GM12874 (cell line): ENCODE results near the gene GPR107.

Experiments used
- CTCF ChIP-seq: IDR thresholded peaks from 2 replicates; pipeline ENCODE4 v1.5.1; 2011; ENCODE audit warnings: low read depth, mild to moderate bottlenecking, control low read depth, low read length, moderate library complexity; ENCODE audit not compliant: insufficient read depth

The GPR107 gene

GRCh38 chr9:130142641-130143040 lies 88.9 kb downstream of the GPR107 start:
- no peak for TF ChIP-seq CTCF

DNA sequence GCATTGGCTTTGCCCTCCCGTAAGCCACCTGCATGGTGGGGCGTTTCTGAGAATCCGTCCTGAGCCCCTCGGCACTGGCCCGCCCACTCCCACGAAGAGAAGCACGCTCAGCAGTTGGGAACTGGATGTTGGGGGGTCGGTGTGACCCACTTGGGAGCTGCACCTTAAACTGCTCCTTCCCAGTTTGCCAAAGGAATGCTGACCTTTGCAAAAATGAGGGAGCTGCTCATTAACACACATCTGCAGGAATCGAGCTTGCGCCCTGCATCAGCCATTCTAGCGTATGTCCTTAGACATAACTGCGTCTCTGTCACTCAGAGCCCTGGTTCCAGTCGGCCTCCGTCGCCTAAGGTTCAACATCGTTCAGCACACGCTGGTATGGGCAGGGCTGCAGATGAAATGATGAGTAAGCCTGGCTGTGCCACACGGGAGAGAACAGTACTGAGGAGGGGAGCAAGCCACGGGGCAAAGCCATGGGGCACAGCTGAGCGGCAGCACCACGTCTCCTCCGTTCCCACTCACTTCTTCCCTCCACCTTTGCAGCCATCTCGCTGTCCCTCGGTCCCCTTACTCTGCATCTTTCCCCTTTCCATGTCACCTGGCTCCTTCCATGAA lies 89.7 kb downstream of the GPR107 start:
- TF ChIP-seq CTCF = no peak

- no peak for TF ChIP-seq CTCF
Measured at GRCh38 chr9:130143958-130144366, 90.3 kb downstream of the GPR107 start.

DNA sequence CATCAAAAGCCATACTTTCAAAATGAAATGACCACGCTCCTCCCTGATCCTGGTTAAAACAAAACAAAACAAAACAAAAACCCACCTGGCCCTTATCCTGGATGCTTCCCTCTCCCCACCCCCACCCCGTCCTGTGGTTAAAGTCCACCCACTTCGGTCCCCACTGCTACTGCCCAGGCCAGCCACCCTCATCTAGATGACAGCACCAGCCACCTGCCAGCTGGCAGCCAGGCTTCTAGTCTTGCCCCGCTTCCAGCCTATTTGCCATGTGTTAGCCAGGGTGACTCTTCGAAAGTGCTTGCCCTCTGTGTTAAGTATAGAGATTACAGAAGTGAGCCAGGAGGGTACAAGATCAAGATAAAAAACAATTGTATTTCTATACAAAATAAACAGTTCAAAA lies 91.0 kb downstream of the GPR107 start:
- TF ChIP-seq CTCF = no peak

GRCh38 chr9:130145658-130146057 lies 92.0 kb downstream of the GPR107 start:
- TF ChIP-seq CTCF = no peak

DNA sequence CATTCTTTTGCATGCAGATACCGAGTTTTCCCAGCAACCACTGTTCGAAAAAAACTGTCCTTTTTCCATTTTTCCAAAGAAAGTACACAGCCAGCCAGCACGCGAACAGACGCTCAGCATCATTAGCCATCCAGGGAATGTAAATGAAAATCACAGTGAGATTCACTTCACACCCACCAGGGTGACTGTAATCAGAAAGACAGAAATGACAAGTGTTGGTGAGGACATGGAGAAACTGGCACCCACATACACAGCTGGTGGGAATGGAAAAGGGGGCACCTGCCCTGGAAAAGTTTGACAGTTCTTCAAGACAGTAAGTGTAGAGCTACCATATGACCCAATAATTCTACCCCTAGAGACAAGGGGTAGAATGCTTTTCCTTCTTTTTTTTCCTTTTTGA lies 93.5 kb downstream of the GPR107 start:
- no peak for TF ChIP-seq CTCF

GRCh38 chr9:130147910-130148309 lies 94.2 kb downstream of the GPR107 start:
- no peak for TF ChIP-seq CTCF
